ENCODE data around the gene ATP6V1G3.
A peak's percentile ranks its signal among the peaks of the same experiment; 100 is the strongest.
"Not testable (repeated sequence)": the region's sequence is repeated elsewhere in the genome, so short reads cannot be mapped to it uniquely, and the experiment has no call there.

The ATP6V1G3 gene

GRCh38 chr1:198542632-198543031, 2.2 kb upstream of the ATP6V1G3 start:
- DNase-seq (ENCODE audit: low read depth): no peak

- no peak for DNase-seq (ENCODE audit: low read depth)
Measured at GRCh38 chr1:198541737-198542136, 1.3 kb upstream of the ATP6V1G3 start.

- DNase-seq (ENCODE audit: low read depth): no peak
Measured at GRCh38 chr1:198538579-198539364, 1.7 kb downstream of the ATP6V1G3 start.

- no peak for DNase-seq (ENCODE audit: low read depth)
Measured at GRCh38 chr1:198535631-198536030, 4.8 kb downstream of the ATP6V1G3 start.

- no peak for DNase-seq (ENCODE audit: low read depth)
Measured at GRCh38 chr1:198534548-198535418, 5.7 kb downstream of the ATP6V1G3 start.

GRCh38 chr1:198531891-198532290, 8.6 kb downstream of the ATP6V1G3 start:
- DNase-seq (ENCODE audit: low read depth): no peak

GRCh38 chr1:198530953-198531352, 9.5 kb downstream of the ATP6V1G3 start:
- DNase-seq (ENCODE audit: low read depth): no peak

- DNase-seq (ENCODE audit: low read depth): peak; percentile 25
Measured at GRCh38 chr1:198529414-198529813, 11.1 kb downstream of the ATP6V1G3 start.

GRCh38 chr1:198528364-198528763, 12.1 kb downstream of the ATP6V1G3 start:
- peak; percentile 49 for DNase-seq (ENCODE audit: low read depth)

- no peak for DNase-seq (ENCODE audit: low read depth)
Measured at GRCh38 chr1:198524556-198524955, 15.9 kb downstream of the ATP6V1G3 start.

GRCh38 chr1:198524127-198524526, 16.4 kb downstream of the ATP6V1G3 start:
- DNase-seq (ENCODE audit: low read depth): not testable (repeated sequence)

- DNase-seq (ENCODE audit: low read depth): no peak
Measured at GRCh38 chr1:198523182-198523950, 17.1 kb downstream of the ATP6V1G3 start.

- no peak for DNase-seq (ENCODE audit: low read depth)
Measured at GRCh38 chr1:198520524-198521254, 19.8 kb downstream of the ATP6V1G3 start.

- no peak for DNase-seq (ENCODE audit: low read depth)
Measured at GRCh38 chr1:198519639-198520501, 20.6 kb downstream of the ATP6V1G3 start.

- no peak for DNase-seq (ENCODE audit: low read depth)
Measured at GRCh38 chr1:198517623-198518199, 22.8 kb downstream of the ATP6V1G3 start.

GRCh38 chr1:198500096-198500495, 40.4 kb downstream of the ATP6V1G3 start:
- DNase-seq (ENCODE audit: low read depth): no peak

- DNase-seq (ENCODE audit: low read depth): no peak
Measured at GRCh38 chr1:198499588-198499987, 40.9 kb downstream of the ATP6V1G3 start.

GRCh38 chr1:198498881-198499280, 41.6 kb downstream of the ATP6V1G3 start:
- DNase-seq (ENCODE audit: low read depth): no peak

- no peak for DNase-seq (ENCODE audit: low read depth)
Measured at GRCh38 chr1:198498103-198498385, 42.4 kb downstream of the ATP6V1G3 start.

- DNase-seq (ENCODE audit: low read depth): peak; percentile 73
Measured at GRCh38 chr1:198497326-198498102, 43.0 kb downstream of the ATP6V1G3 start.

All from ELR (cell line).